ENCODE data around the gene PDXK.

- no peak for TF ChIP-seq CTCF (IDR thresholded peaks at IDR 0.05)
- no peak for TF ChIP-seq POLR2A (IDR thresholded peaks at IDR 0.05)
Measured at GRCh38 chr21:43799301-43799840, 80.4 kb downstream of the PDXK start.

All from adrenal gland (tissue), 5 donors.